Astrocyte (in vitro differentiated cells and primary cell): ENCODE measurements around the gene MPP7.

Source experiments
- CTCF ChIP-seq: IDR thresholded peaks from 2 replicates; pipeline ENCODE4 v1.5.1; 2011; ENCODE audit warnings: low read depth, mild to moderate bottlenecking, inconsistent platforms, low read length, moderate library complexity; ENCODE audit not compliant: insufficient read depth
- EZH2 ChIP-seq: IDR thresholded peaks from 2 replicates; pipeline ENCODE4 v1.6.1; 2012; ENCODE audit warnings: mild to moderate bottlenecking, low read length, inconsistent platforms; ENCODE audit not compliant: insufficient read depth

- TF ChIP-seq CTCF (no peak), EZH2 (no peak)
Measured at GRCh38 chr10:28256776-28257175, 46.1 kb downstream of the MPP7 start.
